Endometrial microvascular endothelial cells (primary cell): ENCODE measurements around the gene PDCD1. TPM values are rescaled to one million over a fixed set of nuclear protein-coding genes. Genes with fewer than 3 reads are reported as not detected.
"Not testable (repeated sequence)": the region's sequence is repeated elsewhere in the genome, so short reads cannot be mapped to it uniquely, and the experiment has no call there.

Experiments used
- in situ Hi-C: cut with HindIII; loops from 2 replicates; pipeline ENCODE4 v1.10.0; 2017; ENCODE audit warnings: low sequenced_read_pairs, low pct_unique_long_range_greater_than_20kb; ENCODE audit errors: inconsistent ontology term
- total RNA-seq: library from RNA; depleted of rRNA; stranded (reverse); fragments of >200 nt; gene quantifications from one replicate; pipeline ENCODE4 v1.2.3, GENCODE V29; 2015; ENCODE audit errors: inconsistent ontology term

The PDCD1 gene
- total RNA-seq, 1 donor from 2014 or later: not detected

DNA sequence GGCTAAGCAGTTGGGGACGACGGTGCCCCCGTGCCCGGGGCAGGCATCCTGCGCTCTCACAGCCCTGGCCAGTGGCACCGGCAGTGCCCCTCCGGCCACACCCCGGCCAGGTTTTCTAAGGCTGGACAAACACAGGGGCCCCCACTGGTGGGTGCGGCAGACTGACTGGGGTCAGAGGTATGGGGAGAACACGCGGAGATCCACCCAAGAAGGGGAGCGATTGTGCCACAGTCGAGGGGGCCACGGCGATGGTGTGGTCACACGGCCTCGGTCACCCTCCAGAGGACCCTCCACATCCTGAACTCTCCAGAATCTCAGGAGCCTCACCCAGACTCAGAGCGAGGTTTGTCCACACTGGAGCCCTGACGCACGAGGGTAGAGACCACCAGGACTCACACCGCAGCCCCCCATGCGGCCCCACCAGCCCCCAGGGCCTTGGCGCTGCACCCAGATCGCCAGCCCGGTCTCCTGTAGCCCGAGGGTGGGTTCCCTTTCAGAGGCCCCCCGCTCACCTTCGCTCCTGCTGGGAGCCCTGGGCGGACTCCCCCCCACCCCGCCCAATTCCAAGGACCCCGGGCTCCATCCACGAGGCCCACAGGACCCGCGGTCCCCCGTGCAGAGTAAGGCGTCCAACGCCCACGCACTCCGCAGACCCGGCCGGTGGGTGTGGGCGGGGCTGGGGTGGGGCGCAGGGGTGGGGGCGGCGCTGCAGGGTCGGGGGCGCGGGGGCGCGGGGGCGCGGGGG, 15.2 kb downstream of the PDCD1 start:
- in situ Hi-C loops: no loop called here

GRCh38 chr2:241842620-241843211, 16.0 kb downstream of the PDCD1 start:
- in situ Hi-C loops: no loop called here

DNA sequence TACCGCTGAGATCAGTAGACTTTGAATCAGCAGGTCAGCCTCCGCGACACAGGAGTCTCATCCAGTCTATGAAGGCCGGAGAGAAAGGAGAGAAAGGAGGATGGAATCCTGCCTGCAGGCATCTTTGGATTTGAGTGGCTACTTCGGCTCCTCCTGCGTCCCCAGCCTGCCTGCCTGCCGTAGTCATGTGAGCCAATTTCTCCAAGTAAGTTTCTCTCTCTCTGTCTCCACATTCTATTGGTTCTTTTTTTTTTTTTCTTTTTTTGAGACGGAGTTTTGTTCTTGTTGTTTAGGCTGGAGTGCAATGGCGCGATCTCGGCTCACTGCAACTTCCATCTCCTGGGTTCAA, 16.7 kb downstream of the PDCD1 start:
- in situ Hi-C loops: no loop called here

DNA sequence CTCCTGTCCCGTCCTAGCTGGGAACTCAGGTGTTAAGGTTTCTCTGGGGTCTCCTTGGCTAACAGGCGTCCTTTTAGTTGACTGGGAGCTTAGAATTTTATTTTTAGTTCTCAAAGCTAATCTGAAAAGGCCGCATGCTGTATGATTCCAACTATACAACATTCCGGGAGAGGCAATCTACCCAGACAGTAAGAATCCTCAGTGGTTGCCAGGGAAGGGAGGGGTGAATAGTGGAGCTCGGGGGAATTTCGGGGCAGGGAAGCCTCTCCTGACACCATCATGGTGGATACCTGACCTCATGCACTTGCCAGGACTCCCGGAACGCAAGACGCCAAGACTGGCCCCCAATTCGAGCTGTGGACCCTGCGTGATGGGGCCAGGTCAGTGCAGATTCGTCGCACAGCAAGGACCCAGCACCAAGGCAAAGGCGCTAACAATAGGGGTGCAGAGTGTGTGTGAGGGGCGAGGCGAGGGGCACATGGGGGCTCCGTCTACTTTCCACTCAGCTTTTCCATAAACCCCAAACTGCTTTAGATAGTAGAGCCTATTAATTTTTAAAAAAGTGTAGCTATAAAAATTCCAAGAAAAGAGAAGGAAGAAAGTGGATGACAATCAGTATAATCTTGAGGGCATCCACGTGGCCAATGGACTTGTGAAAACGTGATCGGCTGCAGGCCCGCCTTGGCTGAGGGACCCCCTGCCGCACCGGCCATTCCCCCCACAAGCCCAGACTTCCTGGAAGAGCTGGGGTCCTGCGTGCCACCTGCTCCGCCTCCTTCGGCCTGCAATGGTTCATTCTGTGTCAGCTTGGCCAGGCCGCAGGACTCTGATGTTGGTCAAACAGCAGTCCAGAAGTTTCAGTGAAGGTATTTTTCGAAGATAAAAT, 17.3 kb downstream of the PDCD1 start:
- in situ Hi-C loops: no loop called here

DNA sequence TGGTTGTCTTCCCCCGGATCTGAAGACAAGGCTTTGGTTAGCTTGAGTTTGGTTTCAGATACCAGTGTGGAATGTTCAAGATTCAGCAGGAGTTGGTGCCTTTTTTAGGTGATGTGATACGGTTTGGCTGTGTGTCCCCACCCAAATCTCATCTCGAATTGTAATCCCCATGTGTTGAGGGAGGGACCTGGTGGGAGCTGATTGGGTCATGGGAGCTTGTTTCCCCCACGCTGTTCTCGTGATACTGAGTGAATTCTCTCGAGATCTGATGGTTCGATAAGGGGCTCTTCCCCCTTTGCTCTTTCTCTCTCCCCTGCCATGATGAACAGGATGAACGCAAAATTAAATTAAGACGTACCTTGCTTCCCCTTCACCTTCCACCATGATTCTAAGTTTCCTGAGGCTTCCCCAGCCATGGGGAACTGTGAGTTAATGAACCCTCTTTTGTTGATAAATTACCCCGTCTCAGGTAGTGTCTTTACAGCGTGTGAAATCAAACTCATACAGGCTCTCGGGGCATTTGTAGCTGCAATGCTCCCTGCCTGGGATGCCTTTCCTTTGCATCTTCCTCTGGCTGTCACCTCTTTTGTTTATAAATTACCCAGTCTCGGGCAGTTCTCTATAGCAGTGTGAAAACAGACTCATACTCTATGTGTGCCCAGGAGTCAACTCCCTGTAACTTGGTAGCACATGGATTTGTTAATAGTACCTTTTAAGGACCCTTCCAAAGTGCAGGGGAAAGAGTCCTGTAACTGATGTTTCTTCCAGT, 21.3 kb downstream of the PDCD1 start:
- in situ Hi-C loops: no loop called here

DNA sequence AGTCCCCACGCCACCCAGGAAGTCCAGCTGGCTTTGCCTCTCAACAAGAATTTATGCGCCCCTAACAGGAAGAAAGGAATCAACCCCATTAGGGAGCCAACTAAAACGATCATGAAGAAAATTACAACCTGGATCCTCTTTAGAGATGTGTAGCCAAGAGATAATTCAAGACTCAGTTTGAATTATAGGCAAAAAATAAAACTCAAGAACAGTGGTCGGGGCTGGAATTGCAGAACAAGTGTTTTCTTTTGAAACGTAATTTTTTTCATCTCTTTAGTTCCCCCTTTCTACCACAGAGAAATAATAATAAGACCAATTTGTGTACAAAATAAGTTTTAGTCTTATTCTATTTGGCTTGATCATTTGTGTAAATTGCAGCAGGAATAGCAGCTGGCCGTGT, 22.4 kb downstream of the PDCD1 start:
- in situ Hi-C loops: no loop called here

DNA sequence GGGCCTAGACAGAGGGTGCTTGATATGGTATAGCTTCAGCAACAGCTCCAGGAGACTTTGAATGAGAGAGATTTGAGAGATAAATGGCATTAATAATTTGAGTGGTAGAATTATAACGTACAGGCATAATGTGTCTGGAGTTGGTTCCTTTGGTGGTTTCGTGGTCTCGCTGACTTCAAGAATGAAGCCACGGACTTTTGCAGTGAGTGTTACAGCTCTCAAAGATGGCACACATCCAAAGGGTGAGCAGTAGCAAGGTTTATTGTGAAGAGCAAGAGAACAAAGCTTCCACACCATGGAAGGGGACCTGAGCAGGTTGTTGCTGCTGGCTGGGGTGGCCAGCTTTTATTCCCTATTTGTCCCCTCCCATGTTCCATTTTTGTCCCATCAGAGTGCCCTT, 23.1 kb downstream of the PDCD1 start:
- in situ Hi-C loops: no loop called here

DNA sequence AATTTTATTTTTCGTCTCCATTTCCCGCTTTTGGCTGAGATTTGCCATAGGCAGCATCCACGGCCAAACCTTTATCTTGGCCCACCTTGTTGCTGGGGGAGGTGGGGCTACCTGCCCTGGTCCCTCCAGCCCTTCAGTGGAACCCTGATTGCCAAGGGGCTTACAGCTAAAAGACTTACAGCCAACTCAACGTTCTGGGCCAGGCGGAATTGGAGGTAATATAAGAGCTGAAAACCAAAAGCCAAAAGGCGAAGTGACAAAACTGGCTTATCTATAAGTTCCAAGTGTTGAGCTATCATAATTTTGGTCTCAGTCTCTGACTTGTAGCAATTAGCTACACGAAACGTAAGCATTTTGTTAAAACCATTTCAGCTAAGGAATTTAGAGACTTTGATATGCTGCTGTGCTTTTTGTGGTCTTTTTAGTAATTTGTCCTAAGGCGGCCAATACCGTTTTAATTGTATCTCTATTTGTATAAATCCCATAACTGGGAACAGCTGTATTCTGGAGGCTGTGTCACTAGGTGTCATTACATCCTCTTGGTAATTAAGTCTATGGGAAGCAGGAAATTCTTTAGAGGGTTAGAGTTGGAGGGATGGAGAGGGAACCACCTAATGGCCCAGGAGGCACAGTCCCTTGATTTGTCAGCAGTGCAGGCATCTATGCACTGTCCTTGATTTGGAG, 24.0 kb downstream of the PDCD1 start:
- in situ Hi-C loops: no loop called here

GRCh38 chr2:241833756-241834526, 24.8 kb downstream of the PDCD1 start:
- in situ Hi-C loops: not testable (repeated sequence)

DNA sequence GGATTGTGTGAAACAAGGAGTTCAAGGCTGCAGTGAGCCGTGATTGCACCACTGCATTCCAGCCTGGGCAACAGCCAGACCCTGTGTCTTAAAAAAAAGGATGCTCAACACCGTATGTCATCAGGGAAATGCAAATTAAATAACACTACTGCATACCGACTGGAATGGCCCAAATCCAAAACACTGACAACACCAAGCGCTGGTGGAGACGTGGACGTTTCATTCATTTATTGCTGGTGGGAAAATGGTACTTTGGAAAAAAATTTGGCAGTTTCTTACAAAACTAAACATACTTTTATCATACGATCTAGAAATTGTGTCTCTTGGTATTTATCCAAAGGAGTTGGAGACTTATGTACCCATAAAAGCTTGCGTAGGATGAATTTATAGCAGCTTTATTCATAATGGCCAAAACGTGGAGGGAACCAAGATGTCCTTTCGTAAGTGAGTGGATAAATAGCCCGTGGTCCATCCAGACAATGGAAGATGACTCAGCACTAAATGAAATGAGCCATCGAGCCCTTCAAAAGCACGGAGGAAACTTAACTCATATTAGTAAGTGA, 25.5 kb downstream of the PDCD1 start:
- in situ Hi-C loops: no loop called here

GRCh38 chr2:241827394-241827793, 31.3 kb downstream of the PDCD1 start:
- in situ Hi-C loops: no loop called here

DNA sequence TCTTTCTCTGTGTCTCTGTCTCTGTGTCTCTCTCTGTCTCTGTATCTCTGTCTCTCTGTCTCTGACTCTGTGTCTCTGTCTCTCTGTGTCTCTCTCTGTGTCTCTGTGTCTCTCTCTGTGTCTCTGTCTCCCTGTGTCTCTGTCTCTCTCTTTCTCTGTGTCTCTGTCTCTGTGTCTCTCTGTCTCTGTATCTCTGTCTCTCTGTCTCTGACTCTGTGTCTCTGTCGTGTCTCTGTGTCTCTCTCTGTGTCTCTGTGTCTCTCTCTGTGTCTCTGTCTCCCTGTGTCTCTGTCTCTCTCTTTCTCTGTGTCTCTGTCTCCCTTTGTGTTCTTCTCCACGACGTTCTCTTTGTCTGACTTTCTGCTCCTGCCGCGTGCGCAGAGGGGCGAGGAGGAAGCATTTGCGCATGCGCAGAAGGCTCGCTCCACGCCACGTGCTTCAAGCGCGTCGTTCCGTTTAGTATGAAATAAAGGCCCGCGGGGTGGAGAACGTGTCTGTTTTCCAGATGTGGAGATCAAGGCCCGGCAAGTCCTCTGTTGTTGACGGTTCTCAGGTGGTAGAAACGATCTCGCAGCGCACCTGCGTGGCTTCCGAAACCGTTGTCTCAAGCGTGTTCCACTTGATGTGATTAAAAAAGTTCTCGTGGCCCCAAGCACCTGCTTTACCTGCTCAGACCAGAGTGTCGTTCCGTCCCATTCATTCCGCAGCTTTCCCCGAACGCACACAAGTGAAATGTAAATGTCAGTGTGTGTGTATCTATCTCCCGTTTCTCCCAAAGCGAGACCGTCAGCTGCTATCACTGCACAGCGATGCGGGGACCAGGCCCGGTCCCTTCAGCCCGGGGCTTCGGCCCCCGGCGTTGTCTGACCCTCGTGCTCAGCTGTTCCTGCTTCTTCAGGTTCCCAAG, 34.9 kb downstream of the PDCD1 start:
- in situ Hi-C loops: not testable (repeated sequence)

- in situ Hi-C loops: no loop called here
These were observed 36.5 kb downstream of the PDCD1 start for GRCh38 chr2:241822264-241822623.

DNA sequence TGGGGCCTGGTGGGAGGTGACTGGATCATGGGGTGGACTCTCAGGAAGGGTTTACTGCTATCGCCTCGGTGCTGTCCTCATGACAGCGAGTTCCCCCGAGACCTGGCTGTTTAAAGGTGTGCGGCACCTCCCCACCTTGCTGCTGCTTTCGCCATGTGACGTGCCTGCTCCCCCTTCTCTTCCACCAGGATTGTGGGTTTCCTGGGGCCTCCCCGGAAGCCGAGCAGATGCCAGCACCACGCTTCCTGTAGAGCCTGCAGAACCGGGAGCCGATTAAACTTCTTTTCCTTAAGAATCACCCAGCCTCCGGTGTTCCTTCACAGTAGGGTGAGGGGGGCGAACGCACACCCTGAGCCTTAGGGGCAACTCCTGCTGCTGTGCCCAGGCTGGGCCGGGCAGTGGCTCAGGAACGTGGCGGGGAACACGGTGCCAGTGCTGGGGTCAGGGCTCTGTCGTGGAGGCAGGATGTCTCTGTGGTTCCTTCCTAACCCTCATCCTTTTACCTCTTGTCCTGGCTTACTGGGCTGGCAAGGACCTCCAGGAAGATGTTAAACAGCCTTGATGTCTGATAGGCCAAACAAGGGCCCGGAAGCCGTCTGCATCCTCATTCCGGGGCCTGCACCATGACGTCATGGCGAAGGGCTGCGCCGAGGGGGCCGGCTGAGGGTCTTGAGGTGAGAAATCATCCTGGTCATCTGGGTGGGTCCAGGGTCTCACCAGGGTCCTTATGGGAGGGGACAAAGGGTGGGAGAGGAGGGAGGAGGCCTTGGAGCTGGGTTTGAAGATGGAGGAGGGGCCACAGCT, 37.0 kb downstream of the PDCD1 start:
- in situ Hi-C loops: no loop called here

DNA sequence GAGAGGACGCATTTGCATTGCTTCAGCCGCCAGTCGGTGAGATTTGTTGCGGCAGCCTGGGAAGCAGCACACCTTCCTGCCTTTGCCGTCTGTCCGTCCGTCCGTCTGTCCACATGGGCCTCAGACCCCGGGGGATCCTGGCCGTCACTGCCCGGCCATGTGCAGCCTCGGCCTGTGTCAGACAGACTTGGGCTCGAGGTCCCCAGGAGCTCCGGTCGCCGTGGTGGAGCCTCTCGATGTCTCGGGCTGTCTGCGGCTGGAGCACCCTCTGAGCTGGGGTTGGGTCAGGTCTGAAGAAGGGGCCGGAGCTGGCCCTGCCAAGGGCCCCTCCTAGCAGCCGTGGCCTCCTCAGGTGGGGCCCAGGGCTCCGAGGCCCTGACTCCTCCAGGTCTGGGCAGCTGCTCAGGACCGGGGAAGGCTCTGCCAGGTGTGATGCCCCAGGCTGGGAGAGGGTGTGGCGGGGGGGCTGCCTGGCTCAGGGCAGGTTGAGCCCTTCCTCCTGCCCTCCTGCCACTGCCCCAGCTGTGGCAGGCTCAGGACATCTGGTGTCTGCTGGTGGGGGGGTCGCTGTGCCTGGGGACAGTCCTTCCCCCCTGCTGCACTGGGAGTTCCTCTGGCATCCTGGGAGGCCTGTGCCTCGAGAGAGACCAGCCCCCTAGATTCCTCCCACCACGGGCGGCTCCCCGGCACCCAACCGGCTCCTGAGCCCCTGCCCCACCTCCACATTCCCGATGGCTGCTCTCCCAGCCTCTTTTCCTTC, 37.9 kb downstream of the PDCD1 start:
- in situ Hi-C loops: no loop called here
